Stimulated activated CD4-positive, alpha-beta T cell treated with anti-CD3 and anti-CD28 coated beads, Interleukin-15, amount 100 ng/mL, for 48 hours (primary cell): Measurements from ENCODE around the gene PTPN6.

Experiments used
- DNase-seq, 2 donors: peaks; one replicate each; pipeline ENCODE4 v3.0.0-alpha.2; 2020; ENCODE audit warnings: low read depth in 2 of 2

The PTPN6 gene

DNA sequence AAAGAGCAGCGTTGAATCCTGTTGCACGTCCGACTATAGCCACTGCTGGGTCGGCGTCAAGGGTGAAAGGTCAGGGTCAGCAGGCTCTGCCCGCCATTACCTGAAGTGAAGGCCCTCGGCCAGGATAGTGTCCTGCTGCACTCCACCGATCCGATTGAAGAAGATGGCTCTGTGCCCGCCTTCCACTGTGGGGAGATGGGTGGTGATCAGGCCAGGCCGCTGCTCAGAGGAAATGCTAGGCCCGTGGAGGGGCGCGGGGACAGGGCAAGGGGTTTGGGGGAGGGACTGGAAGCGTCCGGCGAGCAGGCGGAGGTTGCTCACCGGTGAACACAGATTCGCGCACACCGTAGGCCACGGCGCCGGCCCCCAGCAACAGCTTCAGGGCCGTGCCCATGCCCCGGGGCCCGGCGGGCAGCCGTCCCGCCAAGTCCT, 19.0 kb downstream of the PTPN6 start:
- DNase-seq, result no peak

DNA sequence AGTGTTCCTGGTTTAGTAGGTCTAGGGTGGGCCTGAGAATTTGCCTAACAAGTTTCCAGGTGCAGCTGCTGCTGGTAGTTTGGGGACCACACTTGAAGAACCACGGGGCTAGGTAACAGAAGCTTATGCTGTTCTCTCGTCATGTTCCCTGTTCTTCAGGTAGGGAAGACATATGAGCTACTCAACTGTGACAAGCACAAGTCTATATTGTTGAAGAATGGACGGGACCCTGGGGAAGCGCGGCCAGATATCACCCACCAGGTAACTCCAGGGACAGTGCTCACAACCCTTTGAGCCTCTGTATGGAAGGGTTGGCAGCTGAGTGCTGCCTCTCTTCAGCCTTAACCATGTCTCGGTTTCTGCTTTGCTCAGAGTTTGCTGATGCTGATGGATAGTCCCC, 23.0 kb downstream of the PTPN6 start:
- no peak for DNase-seq

DNA sequence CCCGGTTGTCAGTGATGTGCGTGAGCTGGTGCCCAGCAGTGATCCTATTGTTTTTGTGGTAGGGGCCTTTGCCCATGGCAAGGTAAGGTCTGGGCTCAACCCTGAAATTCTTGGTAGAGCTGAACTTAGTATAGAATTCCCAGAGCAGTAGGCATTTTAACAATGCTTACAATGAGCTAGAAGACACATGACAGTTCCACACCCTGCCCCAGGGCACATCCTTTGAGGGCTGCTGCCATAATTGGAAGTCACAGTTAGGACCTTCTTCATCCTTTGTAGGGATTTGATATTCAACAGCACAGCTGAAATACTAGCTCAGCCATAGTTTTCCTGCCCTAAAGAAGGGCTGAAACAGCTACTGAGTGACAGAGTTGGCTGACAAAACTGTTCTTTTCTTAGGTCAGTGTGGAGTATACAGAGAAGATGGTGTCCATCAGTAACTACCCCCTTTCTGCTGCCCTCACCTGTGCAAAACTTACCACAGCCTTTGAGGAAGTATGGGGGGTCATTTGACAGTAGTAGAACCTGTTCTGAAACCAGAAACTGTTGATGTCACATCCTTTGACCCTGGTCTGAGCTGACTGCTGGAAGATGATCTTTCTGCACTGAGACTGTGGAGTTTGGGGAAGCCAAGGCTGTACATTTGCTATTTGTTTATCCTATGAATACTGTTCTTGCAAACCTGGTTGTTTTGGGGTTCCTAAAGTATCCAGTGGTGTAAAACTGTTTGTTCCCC, 24.3 kb downstream of the PTPN6 start:
- no peak for DNase-seq

DNA sequence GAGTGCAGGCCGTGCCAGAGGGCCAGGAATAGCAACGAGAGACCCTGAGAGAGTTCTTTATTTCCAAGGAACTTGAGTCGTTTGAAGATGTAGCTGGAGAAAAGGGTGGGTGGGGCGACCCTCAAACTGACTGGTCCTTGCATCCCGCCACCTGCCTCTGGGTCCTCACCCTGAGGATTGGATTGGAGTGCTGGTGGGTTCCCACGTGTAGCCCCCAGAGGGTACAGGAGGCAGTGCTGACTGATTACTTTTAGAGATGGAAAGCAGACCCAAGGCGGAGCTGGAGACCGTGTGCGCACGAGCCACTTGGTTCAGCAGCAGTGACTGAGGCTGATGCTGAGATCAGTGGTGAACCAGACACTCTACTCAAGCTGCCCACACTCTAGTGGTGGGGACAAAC, 26.5 kb downstream of the PTPN6 start:
- no peak for DNase-seq

DNA sequence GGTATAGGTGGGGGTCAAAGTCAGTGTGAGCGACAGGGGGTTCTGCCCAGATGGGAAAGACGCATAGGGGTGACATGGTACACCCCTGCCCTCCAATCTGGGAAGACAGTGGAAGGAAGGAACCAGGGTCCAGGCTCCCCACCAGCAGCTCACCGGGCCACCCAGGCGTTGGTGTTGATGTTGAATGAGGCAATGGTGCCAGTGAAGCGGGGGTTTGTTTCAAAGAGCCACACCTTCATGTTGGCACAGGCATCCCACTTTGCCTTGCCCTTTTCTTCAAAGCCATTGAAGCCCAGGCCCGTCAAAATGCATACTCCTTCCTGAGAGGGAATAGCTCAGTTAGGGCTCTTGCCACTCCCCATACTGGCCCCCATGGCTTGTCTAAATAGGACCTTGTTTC, 27.0 kb downstream of the PTPN6 start:
- DNase-seq, result no peak

DNA sequence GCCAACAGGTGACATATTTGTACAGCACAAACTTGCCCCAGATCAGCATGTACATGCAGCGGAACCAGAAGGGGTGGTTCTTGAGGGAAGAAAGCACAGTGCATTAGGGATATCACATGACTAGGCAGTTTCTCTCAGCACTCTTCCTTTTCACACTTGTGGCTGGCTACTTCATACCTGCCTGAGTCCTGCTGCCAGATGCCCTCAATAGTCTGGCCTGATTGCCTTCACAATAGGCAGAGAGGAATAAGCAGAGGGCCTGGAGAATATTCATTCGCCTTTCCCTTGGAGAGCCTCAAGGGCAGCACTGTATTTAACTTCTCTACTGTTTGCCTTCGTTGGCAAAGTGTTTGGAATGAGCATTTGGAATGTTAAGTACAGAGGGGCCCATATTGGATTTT, 27.5 kb downstream of the PTPN6 start:
- no peak for DNase-seq

DNA sequence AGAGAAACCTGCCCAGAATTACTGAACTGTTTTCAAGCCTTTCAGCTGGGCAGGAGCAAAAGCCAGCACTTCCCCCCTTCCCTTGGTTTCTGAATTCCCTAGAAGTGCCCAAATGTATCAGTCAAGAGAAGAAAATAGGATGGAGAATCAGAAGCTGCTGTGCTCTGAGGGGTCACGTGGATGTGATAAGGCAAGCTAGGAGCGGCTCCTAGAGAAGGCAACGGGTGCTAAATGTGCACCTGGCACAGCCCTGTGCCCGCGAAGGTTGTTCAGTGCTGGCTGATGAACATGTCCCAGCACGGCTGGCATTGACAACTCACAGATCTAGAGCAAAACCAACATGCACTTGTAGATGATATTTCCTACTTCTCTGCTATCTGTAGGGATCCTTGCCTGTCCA, 27.9 kb downstream of the PTPN6 start:
- no peak for DNase-seq

DNA sequence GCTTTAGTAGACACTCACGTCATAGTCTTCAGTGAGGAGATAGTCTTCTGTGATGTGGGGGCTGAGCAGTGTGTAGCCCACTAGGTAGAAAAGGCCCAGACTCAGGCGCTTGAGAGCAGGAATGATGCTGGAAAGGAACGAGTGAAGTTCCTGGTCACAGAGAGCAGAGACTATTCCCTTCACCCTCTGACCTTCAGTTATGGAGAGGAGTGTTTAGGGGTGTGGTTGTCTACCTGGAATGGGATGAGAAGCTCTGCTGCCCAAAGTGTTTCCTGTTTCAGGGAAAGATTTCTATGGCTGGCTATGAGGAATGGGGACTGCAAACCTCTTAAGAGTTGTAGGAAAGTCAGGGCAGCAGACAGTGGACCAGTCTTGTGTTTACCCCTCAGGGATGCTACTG, 28.3 kb downstream of the PTPN6 start:
- no peak for DNase-seq

DNA sequence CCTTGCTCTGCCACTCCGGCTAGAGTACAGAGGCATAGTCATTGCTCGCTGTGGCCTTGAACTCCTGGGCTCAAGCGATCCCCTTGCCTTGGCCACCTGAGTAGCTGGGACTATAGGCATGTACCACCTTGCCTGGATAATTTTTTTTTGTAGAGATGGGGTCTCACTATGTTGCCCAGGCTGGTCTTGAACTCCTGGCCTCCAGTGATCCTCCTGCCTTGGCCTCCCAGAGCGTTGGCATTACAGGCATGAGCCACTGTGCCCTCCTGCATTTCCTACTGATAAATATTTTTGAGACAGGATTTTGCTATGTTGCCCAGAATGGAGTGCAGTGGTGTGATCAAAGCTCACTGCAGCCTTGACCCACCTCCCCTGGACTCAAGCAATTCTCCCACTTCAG, 28.9 kb downstream of the PTPN6 start:
- DNase-seq, result no peak

DNA sequence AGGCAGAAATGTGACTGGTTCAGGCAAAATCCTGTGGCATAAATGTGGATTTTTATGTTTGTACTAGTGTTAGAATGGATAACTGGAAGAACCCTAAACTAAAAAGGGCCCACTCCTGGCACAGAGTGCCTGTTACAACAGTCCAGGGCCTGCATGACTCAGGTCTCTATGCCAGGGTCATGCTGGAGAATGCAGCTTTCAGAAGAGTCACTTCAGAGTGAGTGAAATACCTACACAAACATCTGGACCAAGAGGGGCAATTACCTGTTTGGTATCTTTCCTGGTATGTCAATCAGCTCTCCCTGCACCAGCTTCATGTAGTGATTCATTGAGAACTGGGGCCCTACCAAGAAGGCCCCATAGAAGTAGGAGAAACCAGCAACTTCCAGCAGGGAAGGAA, 29.6 kb downstream of the PTPN6 start:
- no peak for DNase-seq

DNA sequence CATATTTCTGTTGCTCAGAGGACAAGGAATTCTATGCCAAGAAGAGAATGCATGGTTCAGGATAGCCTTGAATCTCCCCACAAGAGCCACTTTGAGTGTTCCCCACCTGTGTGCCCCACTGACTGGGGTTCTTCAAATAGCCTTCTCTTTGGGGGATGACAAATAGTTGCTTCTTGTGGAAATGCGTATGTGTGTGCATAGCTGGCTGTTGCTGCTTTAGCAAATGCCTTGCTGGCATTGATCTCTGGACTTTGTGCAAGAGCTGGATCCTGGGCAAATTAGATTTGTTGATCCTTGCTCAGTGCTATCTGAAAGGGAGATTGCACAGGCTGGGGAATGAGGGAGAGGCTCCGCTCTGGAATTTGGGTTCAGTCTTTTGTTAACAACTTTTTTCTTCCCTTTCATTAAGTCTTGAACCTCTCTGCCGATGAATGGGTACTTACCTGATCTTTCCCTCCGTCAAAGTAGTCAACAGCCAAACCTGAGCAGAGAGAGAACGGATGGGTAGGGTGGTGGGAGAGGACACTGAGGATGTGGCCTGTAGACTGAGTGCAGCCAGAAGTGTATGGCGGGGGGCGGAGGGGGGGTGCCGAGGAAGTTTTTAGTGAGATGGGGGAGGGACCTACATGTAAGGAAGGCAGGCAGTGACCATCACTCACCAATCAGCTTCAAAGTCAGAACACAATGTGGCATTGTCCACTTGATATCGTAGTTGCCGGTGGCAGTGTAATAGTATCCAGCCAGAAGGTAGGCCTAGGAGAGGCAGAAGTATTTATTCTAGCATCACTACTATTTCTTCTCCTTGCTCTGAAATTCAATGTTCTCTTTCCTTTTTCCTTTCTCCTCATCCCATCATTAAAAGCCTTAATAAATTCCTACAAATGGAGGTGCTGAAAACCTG, 30.2 kb downstream of the PTPN6 start:
- no peak for DNase-seq

DNA sequence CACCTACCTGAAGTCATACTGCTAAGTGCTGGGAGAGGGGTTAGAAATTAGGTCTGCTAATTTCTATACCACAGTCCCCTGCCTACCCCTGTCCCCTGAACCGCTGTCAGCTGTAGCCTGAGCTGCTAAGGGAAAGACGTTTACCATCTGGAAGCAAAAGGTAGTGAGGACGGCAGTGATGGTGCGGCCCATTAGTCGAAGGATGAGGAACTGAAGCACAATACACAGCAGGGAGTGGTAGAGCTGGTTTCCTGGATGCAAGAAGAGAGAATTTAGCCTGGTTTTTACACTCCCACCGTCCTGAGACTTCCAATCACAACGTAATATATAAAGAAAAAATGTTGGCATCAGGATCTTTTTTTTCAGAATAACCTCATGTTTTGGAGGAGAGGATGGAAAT, 31.4 kb downstream of the PTPN6 start:
- DNase-seq, result no peak

DNA sequence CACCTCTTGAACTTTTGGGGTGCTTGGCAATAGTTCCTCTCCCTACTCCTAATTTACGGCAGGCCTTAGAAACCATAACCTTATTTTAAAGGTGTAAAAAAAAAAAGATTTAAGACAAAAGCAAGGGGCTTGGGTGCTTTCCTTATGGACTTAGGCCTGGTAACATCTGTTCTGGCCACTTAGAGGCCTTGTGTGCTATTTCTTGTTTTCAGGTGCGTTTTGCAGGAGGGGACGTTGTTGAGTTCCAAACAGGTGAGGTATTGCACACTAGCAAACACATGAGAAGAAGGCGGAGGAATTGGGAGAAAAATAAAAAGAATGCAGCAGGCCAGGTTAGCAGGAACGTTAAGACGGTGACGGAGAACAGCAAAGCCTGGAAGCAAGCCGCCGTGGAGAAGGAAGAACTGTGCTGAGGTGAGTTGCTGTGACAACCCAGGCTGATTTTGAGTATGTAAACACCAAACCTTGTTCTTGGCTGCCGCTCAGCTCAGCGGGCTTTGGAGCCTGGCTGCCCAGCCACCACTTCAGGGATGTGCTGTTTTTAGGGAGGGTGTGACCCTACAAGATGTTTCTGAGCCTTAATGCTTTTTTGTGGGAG, 36.9 kb downstream of the PTPN6 start:
- no peak for DNase-seq

DNA sequence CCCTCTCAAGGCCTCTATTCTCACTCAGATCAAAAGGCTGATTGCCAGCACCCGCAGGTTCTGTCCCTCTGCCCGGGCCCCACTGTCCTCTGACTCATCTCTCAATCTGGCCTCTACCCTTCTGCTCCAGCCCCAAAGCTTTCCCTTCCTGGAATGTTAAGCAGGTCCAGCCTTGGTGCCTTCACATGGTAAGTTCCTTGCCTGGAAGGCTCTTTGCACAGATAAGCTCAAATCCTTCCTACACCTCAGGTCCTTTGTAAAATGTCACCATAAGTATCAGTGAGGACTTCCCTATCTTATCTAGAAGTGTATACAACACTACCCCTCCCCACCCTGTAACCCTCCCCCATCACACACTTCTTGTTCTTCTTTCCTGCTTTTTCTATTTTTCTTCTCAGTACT, 44.9 kb downstream of the PTPN6 start:
- no peak for DNase-seq

DNA sequence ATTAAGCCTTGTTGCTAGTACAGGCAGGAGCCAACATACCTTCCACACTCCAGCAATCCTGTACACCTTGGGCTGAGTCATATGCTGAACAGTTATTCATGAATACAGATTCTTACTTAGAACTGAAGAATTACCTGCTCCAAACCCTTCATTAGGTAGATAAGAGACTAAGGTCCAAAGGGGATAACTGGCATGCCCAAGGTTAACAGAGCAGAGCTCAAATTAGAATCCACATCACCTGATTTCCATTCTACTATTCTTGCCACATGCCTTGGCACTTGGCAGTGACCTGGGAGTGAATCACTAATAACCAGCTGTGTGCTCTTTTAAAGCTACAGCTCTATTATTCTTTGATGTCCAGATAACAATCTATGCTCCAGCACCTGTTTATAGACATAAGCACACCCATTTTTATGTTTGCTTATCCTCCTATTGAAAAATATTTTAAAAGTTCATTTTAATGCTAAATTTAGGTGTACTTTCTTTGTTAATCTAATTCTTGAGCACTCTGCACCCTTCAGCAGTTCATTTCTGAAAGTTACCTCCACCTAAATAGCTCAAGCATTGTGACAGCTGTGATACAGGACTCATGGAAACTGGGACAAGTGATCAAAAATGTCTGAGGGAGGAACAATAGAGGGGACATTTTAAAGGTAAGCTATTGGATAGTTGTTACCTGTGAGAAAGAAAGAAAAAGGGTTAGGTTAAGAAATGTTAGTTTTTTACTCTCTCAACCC, 47.7 kb downstream of the PTPN6 start:
- DNase-seq, result no peak

DNA sequence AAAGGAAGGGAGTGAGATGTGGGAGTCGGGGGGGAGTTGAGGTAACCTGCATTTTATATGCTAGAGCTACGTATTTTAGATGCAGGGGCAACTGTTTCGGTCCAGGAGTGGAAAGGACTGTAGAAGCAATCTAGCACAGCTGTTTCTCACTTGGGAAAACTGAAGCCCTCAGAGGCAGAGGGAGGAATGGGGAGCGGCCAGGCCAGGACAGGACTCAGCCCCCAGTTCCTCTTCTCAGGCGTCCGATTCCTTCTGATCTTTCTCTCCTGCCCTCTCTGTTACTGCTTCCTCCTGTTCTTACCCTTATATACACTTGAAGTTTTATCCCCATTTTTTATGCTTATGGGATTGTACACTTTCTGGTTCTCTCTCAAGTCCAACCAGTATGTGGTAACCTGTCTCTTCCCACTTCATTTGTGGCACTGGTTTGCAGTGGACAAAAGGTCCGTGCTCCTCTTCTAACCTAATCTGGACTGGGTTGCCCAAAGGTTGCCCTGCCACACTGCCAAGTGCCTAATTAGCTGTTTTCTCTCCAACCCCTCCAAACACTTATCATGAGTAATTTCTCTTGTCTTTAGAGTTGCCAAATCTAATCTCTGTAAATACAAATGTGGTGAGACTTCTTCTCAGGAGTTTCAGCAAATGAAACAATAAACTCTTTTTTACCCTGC, 50.9 kb downstream of the PTPN6 start:
- DNase-seq, result no peak

DNA sequence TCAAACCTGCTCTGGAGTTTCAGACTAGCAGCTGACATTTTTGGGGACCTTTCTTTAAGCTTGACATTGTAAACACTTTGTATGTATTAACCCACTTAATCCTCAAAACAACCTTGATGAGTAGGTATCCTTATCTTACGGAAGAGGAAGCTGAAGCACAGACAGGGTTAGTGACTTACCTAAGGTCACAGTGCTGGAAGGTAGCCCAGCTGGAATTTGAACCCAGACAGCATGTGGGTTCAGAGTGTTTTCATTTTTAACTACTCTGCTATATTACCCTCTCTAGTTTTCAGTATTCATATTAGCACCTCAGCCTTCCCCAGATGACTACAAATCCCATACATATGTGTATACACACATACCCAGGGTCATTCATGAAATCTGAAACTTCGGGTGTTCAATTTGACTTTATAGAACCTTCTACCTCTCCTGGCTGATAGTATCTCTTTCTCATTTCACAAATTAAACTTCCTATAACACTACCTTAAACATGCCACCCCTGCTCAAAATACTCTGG, 53.2 kb downstream of the PTPN6 start:
- DNase-seq, result no peak

DNA sequence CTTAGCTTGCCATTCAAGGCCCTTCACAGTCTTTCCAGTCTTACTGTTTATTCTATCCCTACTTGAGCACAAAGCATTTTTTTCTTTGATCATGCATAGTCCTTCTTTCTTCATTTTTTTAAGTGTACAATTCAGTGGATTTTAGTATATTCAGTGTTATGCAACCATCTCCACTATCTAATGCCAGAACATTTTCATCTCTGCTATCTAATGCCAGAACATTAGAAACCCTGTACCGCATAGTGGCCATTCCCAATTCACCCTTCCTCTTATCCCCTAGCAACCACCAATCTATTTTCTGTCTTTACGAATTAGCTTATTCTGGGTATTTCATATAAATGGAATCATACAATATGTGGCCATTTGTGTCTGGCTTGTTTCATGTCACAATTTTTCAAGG, 53.7 kb downstream of the PTPN6 start:
- no peak for DNase-seq

DNA sequence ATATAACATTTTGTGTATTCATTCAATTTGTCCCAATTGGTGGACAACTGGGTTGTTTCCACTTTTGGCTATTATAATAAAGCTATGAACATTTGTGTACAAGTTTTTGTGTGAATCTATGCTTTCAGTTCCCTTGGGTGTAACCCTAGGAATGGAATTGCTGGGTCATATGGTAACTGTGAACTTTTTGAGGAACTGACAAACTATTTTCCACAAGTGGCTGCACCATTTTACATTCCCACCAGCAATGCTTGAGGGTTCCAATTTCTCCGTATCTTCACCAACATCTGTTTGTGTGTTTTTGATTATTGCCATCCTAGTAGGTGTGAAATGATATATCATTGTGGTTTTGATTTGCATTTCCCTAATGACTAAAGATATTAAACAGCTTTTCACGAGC, 54.2 kb downstream of the PTPN6 start:
- no peak for DNase-seq

DNA sequence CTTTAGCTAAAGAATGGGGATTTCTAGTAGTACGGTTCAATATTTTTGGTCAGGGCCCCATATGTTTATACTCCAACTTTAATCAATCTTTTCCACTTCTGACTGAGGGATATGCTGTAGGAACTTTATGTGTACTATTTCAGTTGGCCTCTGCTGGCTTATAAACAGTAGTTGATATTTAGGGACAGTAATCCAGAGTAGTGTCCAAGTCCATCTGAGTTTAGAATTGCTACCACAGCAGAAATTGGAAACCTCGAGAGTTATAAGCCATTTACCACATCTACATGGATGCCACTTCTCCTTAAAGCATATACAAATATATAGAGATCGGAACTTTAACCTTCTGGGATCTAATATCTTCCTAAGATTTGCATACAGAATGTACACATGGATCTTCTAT, 55.5 kb downstream of the PTPN6 start:
- DNase-seq, result no peak

DNA sequence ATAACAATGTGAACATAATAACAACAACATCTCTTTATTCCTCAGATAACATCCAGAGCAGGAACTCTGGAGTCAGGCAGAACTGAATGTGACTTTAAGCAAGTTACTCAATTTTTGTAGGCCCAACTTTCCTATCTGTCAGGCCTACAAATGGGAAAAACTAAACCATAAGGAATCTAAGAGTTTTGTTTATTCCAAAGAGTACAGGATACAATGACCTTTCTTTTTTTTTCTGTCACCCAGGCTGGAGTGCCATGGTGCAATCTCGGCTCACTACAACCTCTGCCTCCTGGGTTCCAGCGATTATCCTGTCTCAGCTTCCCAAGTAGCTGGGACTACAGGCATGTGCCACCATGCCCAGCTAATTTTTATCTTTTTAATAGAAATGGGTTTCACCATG, 57.7 kb downstream of the PTPN6 start:
- DNase-seq, result no peak
